Measurements from ENCODE around the gene XIRP1. TPM values are rescaled to one million over a fixed set of nuclear protein-coding genes. Genes with fewer than 3 reads are reported as not detected.

The XIRP1 gene
- total RNA-seq, 1 experiment from 2014 or later, result not detected

DNA sequence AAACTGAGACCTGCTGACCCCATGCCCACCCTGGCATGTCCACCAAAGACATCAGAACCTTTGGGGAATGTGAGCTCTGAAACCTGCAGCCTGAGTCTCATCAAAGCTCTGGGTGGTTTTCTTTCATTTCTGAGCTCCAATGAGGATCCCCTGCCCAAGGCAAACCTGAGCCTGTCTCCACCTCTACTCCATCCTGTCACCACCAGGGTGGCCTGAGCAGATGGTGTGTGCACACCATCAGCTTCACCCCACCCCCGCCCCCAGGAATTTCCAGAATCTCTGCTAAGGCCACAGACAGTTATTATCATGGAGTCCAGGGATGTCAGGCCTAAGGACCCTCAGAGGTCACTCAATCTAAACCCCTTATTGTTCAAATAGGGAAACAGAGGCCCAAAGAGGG, 1.3 kb downstream of the XIRP1 start:
- peak; percentile 45; the same call in 1 of the 2 replicates for ATAC-seq
- RAD21 ChIA-PET (ENCODE audit: low non-redundant PET in 1 of 2, low total read pairs in 2 of 2, uncharacterized antibody in 2 of 2, unreplicated experiment in 2 of 2), result interaction anchor here (0.6 to 3.5 kb wide), 3 partner anchors 64 to 97 kb away, joined by 3 to 23 read pairs (median 21); no protein-coding TSS in a partner anchor
- Histone ChIP-seq H3K4me1 (ENCODE audit: control insufficient read depth in 1 of 2, insufficient read depth in 2 of 2, low read length in 2 of 2) (peaks cover 2 to 29% of the 10 kb centered on the region in 2 experiments; a peak in 3 of 4 replicates), H3K79me2 (ENCODE audit: insufficient read depth, low read length) (no peaks in the 10 kb centered on the region), H3K27ac (ENCODE audit: low read depth, low read length) (no peak overlapping the region), H3K36me3 (ENCODE audit: control insufficient read depth in 1 of 2, insufficient read depth in 2 of 2, low read length in 2 of 2) (no peaks in the 10 kb centered on the region), H3K4me3 (replicated peaks in 1 of 2; ENCODE audit: low read depth in 1 of 2, low read length in 2 of 2) (no peak overlapping the region), H3K27me3 (ENCODE audit: insufficient read depth, low read length) (no peaks in the 10 kb centered on the region), H2AFZ (ENCODE audit: low read depth, low read length, poor library complexity, severe bottlenecking) (no peak overlapping the region), H3K9me2 (ENCODE audit: insufficient read depth) (no peaks in the 10 kb centered on the region), H4K20me1 (ENCODE audit: insufficient read depth) (no peaks in the 10 kb centered on the region), H3K4me2 (ENCODE audit: low read length) (no peak overlapping the region), H3K9me3 (ENCODE audit: control insufficient read depth in 1 of 2, insufficient read depth in 1 of 2, low read depth in 1 of 2, low read length in 2 of 2) (no peaks in the 10 kb centered on the region), H3K9ac (ENCODE audit: low read length) (no peak overlapping the region)
- intact Hi-C loops (cut with micrococcal nuclease), result loop anchor here (5.0 kb wide), 1 partner anchor 306 kb away; no protein-coding TSS in a partner anchor
- POLR2A ChIA-PET, result no interaction called here
- no peak for DNase-seq (ENCODE audit: low read depth, low spot score)
- no TSS peak for BruUV-seq (replicated peaks)
- CTCF ChIA-PET, result interaction anchor here (1.2 to 6.9 kb wide), 4 partner anchors 89 to 187 kb away, joined by 3 to 112 read pairs (median 16); partner anchors contain the start of gene CX3CR1
- TF ChIP-seq CEBPB (IDR thresholded peaks at IDR 0.05; ENCODE audit: low read depth) (no peak), EZH2phosphoT487 (IDR thresholded peaks at IDR 0.05; ENCODE audit: borderline replicate concordance) (no peak), ZFX (IDR thresholded peaks at IDR 0.05) (no peak), POLR2A (IDR thresholded peaks at IDR 0.05; ENCODE audit: borderline replicate concordance, extremely low read depth, insufficient read depth, insufficient read length) (no peak), SRF (IDR thresholded peaks at IDR 0.05; ENCODE audit: low read depth) (no peak), ZNF274 (IDR thresholded peaks at IDR 0.05; ENCODE audit: low read depth, low read length) (no peak), EZH2 (IDR thresholded peaks at IDR 0.05) (no peak), EGR1 (IDR thresholded peaks at IDR 0.05; ENCODE audit: low read depth) (no peak), CBX3 (IDR thresholded peaks at IDR 0.05; ENCODE audit: low read depth) (no peak), POLR2AphosphoS5 (IDR thresholded peaks at IDR 0.05; ENCODE audit: low read depth, low read length) (no peak)
- TF ChIP-seq, protein P1, sequence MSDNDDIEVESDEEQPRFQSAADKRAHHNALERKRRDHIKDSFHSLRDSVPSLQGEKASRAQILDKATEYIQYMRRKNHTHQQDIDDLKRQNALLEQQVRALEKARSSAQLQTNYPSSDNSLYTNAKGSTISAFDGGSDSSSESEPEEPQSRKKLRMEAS (IDR thresholded peaks at IDR 0.05), result no peak
- TF ChIP-seq, protein P2, sequence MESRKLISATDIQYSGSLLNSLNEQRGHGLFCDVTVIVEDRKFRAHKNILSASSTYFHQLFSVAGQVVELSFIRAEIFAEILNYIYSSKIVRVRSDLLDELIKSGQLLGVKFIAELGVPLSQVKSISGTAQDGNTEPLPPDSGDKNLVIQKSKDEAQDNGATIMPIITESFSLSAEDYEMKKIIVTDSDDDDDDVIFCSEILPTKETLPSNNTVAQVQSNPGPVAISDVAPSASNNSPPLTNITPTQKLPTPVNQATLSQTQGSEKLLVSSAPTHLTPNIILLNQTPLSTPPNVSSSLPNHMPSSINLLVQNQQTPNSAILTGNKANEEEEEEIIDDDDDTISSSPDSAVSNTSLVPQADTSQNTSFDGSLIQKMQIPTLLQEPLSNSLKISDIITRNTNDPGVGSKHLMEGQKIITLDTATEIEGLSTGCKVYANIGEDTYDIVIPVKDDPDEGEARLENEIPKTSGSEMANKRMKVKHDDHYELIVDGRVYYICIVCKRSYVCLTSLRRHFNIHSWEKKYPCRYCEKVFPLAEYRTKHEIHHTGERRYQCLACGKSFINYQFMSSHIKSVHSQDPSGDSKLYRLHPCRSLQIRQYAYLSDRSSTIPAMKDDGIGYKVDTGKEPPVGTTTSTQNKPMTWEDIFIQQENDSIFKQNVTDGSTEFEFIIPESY (IDR thresholded peaks at IDR 0.05; ENCODE audit: extremely low read depth, insufficient replicate concordance, low read length), result no peak
- TF ChIP-seq, protein P3, sequence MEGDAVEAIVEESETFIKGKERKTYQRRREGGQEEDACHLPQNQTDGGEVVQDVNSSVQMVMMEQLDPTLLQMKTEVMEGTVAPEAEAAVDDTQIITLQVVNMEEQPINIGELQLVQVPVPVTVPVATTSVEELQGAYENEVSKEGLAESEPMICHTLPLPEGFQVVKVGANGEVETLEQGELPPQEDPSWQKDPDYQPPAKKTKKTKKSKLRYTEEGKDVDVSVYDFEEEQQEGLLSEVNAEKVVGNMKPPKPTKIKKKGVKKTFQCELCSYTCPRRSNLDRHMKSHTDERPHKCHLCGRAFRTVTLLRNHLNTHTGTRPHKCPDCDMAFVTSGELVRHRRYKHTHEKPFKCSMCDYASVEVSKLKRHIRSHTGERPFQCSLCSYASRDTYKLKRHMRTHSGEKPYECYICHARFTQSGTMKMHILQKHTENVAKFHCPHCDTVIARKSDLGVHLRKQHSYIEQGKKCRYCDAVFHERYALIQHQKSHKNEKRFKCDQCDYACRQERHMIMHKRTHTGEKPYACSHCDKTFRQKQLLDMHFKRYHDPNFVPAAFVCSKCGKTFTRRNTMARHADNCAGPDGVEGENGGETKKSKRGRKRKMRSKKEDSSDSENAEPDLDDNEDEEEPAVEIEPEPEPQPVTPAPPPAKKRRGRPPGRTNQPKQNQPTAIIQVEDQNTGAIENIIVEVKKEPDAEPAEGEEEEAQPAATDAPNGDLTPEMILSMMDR (IDR thresholded peaks at IDR 0.05 in 2 of 3, conservative IDR thresholded peaks at IDR 0.05 in 1 of 3; ENCODE audit: borderline replicate concordance in 1 of 3, insufficient read depth in 1 of 3, low read depth in 2 of 3, low read length in 2 of 3), result no peak

Measured in HCT116 (cell line).